Kidney (tissue), 14 donors: ENCODE measurements around the gene ADAMTS14. TPM values are rescaled to one million over a fixed set of nuclear protein-coding genes. Genes with fewer than 3 reads are reported as not detected.

Experiments
- DNase-seq, 5 donors: peaks; one replicate each; pipeline ENCODE4 v3.0.0-alpha.2; 2013 to 2020
- FAIRE-seq: peaks from 2 replicates; lab custom pipeline; 2012; peaks lifted over from hg19 to GRCh38; lab: Jason Lieb, UNC
- H3K27ac ChIP-seq, 2 donors: one replicate each; pipeline ENCODE4 v1.7.0; 2013; ENCODE audit warnings: low read depth in 2 of 2, low read length in 2 of 2, inconsistent platforms in 1 of 2
- H3K27me3 ChIP-seq: one replicate; pipeline ENCODE4 v1.7.1; 2013; ENCODE audit warnings: low read length, inconsistent platforms; ENCODE audit not compliant: control insufficient read depth, insufficient read depth
- H3K36me3 ChIP-seq, 3 donors: one replicate each; pipeline versions ENCODE4 v1.7.0 to v1.7.1; 2013; ENCODE audit warnings: low read length in 3 of 3, control low read depth in 1 of 3, inconsistent platforms in 1 of 3; ENCODE audit not compliant: insufficient read depth in 3 of 3, control insufficient read depth in 2 of 3
- H3K4me1 ChIP-seq, 3 donors: one replicate each; pipeline versions ENCODE4 v1.7.0 to v1.7.1; 2013; ENCODE audit warnings: low read length in 3 of 3, inconsistent platforms in 1 of 3, low read depth in 1 of 3; ENCODE audit not compliant: control insufficient read depth in 2 of 3, insufficient read depth in 2 of 3
- H3K4me3 ChIP-seq, 3 donors: one replicate each; pipeline versions ENCODE4 v1.7.0 to v1.8.1; 2013; ENCODE audit warnings: low read length in 3 of 3, control low read depth in 1 of 3, inconsistent platforms in 1 of 3
- H3K9ac ChIP-seq, 3 donors: one replicate each; pipeline versions ENCODE4 v1.7.0 to v1.7.1; 2013; ENCODE audit warnings: low read length in 3 of 3, control low read depth in 1 of 3, inconsistent platforms in 1 of 3
- H3K9me3 ChIP-seq, 3 donors: one replicate each; pipeline versions ENCODE4 v1.7.0 to v1.7.1; 2013; ENCODE audit warnings: low read length in 3 of 3, control low read depth in 1 of 3, inconsistent platforms in 1 of 3; ENCODE audit not compliant: control insufficient read depth in 2 of 3, insufficient read depth in 1 of 3
- CTCF ChIP-seq: IDR thresholded peaks from 3 replicates; pipeline ENCODE4 v1.5.1; 2012; ENCODE audit warnings: mild to moderate bottlenecking, moderate library complexity, borderline replicate concordance; ENCODE audit not compliant: insufficient read depth; ENCODE audit errors: extremely low read depth
- intact Hi-C: fragments of 100-400 bp; cut with DNase I; formaldehyde crosslinking; loops from one replicate; pipeline ENCODE4 v1.11.1; 2022
- polyA plus RNA-seq: library from polyadenylated mRNA; stranded (reverse); fragments of 350-450 nt; fragmentation: Illumina TruSeq; extraction: RNeasy Lipid Tissue Mini Kit (QIAGEN cat#74804); gene quantifications from one replicate; pipeline ENCODE4 v1.2.3, GENCODE V29; 2014; ENCODE audit warnings: low read depth, low replicate concordance; ENCODE audit not compliant: insufficient read depth
- total RNA-seq: library from RNA; stranded (reverse); fragmentation: NEBNext Ultra II Directional; extraction: Animal tissue kit (Norgen Biotek cat#: 25700); gene quantifications from one replicate; pipeline ENCODE4 v1.2.1, GENCODE V29; 2021
- donor health status: control.
- donor health status: control.
- donor health status: control.
- donor health status: control.
- donor health status: control.
- donor health status: DM: yes; HTN: yes; CAD: no.
- donor health status: Normal renal cell carcinoma (clear cell type).

ADAMTS14 gene
- total and polyA plus RNA-seq, 2 donors from 2014 or later: 0.47 TPM; not detected in 1

- Histone ChIP-seq H3K27me3 (no peaks in the 10 kb centered on the region), H3K9ac (no peak within 1 kb of the TSS), H3K4me1 (peaks cover 0 to 3% (median 0%) of the 10 kb centered on the region in 3 donors), H3K4me3 (no peak within 1 kb of the TSS), H3K27ac (no peak within 1 kb of the TSS), H3K9me3 (peaks cover 0 to 6% (median 0%) of the 10 kb centered on the region in 3 donors), H3K36me3 (no peaks in the 10 kb centered on the region)
- no peak for TF ChIP-seq CTCF
- FAIRE-seq (no peak), DNase-seq (no peak)
- intact Hi-C loops: no loop called here
Measured at GRCh38 chr10:70785190-70785589, 112.9 kb downstream of the ADAMTS14 start, which contains the start of gene TBATA. Gene TBATA, minus strand, starts transcription at chr10:70785377. Its CDS starts 1,998 bp downstream, at chr10:70783379.

- TF ChIP-seq CTCF: no peak
- no peaks in the 10 kb centered on the region for H3K27me3 ChIP-seq
- FAIRE-seq (no peak), DNase-seq (no peak)
- H3K4me3 ChIP-seq: no peak overlapping the region
- no peak overlapping the region for H3K27ac ChIP-seq
- intact Hi-C loops: no loop called here
- H3K9ac ChIP-seq: no peak overlapping the region
- H3K4me1 ChIP-seq: peaks cover 0 to 3% (median 0%) of the 10 kb centered on the region in 3 donors
- H3K36me3 ChIP-seq: no peaks in the 10 kb centered on the region
- H3K9me3 ChIP-seq: peaks cover 0 to 6% (median 0%) of the 10 kb centered on the region in 3 donors
Measured at GRCh38 chr10:70786799-70787415, 114.6 kb downstream of the ADAMTS14 start.

GRCh38 chr10:70791386-70792039 lies 119.2 kb downstream of the ADAMTS14 start:
- no peak overlapping the region for H3K4me3 ChIP-seq
- DNase-seq (no peak), FAIRE-seq (no peak)
- H3K9ac ChIP-seq: no peak overlapping the region
- H3K4me1 ChIP-seq: no peaks in the 10 kb centered on the region
- intact Hi-C loops: no loop called here
- H3K27me3 ChIP-seq: no peaks in the 10 kb centered on the region
- no peak for TF ChIP-seq CTCF
- H3K27ac ChIP-seq: no peak overlapping the region
- H3K36me3 ChIP-seq: no peaks in the 10 kb centered on the region
- peaks cover 0 to 6% (median 0%) of the 10 kb centered on the region in 3 donors for H3K9me3 ChIP-seq
